ENCODE data around the gene TTC38.

TTC38 gene

DNA sequence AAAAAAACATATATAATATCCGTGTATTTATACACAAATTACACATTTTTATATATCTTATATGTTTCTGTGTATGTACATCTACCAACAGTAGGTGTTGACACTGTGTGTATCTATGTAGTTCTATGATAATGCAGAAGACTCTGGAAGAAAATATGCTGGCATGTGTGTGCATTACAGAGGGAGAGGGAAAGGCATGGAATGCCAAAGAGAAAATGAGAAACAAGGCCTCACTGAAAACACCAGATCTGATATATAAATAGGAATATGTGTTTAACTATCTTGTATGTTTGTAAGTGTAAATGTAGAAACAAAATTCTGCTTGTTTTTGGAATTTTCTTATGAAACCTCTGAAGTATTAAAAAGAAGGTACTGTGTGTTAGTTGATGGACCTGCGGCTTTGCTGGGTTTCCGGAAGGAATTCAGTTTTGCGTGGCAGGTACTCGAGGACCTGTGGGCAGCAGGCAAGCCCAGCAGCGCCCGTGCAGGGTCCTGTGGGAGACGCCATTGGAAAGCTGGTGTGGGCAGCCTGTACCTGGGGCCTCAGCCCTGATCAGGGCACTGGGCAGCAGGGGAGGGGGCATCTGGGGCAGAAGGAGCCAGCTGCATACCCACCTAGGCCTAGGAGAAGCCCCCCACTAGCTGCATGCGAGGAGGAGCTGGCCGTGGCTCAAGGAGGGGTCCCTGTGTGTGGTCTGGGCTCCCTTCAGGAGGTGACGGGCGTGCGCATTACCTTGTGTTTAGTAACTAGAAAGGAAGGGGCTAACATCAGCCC is 60.1 kb downstream of the TTC38 start:
- in situ Hi-C loops (cut with MboI; ENCODE audit: low sequenced_read_pairs) = no loop called here

DNA sequence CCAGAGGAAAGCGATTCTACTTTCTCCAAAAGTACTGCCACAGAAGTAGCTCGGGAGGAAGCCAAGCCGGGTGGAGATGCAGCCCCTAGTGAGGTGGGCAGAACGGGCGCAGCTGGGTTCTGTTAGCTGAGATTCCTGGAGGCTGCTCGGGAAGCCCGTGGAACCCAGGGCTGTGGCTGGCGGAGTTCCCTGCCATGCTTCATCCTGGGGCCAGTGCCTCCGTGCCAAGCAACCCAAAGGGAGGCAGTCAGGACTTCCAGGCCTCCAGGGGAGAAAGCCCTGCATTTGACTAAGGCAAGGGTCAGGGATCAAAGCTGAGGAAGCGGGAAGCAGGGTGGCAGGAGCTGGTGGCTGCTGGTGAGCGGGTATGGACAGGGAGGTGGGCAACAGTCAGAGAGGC is 61.0 kb downstream of the TTC38 start:
- in situ Hi-C loops (cut with MboI; ENCODE audit: low sequenced_read_pairs) = no loop called here

DNA sequence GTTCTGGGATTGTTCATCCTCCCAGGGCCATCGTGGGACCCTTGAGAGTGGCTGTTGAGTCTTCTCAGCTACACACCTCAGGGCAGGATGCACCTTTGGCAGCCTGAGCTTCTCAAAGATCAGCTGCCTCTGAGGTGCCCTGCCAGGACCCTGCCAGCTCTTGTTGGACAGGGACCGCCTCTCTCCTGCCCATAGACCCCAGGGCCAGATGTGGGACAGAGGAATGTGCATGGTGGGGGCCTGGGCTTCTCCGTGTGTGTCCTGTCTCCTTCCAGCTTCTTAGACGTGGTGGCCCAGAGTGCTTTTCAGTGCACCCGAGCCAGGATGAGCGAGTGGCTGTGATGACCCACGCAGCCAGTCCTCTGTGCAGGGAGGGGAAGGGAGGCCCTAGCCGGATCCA is 61.8 kb downstream of the TTC38 start:
- in situ Hi-C loops (cut with MboI; ENCODE audit: low sequenced_read_pairs) = no loop called here

DNA sequence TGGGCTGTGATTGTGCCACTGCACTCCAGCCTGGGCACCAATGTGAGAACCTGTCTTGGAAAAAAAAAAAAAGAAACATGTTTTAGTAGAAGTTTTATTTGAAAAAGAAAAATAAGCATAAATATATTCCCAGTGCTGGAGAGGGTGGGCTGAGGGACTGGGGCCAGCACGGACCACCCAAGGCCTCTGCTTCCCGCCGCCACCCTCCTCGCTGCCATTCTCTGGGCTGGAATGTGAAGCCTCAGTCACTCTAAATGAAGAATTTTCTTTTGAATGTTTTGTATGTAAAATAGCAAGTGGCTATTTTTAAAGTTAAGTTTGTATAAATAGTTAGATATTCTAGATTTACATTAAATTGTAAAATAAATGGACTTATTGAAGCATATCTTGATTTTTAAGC is 62.6 kb downstream of the TTC38 start:
- in situ Hi-C loops (cut with MboI; ENCODE audit: low sequenced_read_pairs) = no loop called here

DNA sequence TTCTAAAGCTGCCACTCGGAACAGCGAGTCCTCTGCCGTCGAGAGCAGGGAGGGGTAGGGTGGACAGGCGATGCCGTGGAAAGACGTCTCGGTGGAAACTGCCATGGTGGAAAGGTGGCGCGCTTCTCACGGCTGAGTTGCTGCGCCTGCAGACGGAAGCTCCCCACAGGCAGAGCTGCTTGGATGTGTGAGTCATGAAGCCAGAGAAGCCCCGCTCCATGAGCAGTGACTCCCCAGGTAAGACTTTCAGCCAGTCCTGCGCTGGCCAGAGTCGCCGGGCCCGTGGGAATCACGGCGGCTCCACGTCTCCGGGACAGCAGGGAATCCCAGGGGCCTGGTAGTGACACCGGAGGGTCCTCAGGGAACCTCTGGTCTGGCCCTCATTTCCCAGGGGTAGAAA is 63.7 kb downstream of the TTC38 start:
- in situ Hi-C loops (cut with MboI; ENCODE audit: low sequenced_read_pairs) = no loop called here

DNA sequence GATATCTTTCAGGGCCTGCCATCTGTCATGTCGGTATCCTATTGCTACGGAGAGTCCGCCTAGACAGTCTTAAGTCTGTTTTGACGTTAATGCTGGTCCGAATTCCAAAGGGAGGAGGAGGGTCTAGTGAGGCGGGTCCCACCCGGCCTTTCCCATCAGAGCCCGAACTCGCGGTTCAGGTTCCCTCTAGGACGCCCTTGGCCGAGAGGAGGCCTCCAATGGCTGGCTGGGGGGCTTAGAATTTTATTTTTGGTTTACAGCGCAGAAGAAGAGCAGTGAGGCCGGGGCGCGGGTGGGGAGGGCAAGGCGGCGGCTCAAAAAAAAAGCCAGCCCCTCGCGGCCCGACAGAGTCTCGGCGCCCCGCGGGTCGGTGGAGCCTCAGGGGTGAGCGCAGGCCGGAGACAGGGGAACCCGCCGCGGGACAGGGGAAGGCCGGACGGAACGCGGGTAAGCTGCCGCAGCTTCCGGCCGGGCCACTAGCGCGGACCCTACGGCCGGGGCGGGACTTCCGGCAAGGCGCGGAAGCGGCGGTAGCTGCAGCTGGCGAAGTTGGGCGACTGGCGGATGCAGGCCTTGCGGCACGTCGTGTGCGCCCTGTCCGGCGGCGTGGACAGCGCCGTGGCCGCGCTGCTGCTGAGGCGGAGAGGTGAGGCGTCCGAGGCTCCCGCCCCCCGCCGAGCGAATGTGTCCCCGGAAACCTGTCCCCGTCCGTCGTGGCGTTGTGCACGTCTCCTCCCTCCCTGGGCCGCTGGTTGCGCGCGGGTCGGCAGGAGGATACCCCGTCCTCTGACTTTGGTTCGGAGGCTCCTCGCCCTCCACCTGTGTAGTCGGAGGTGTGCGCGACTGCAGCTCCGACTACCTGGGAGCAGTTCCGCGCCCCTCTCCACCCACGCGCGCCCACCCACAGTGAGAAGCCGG is 67.7 kb downstream of the TTC38 start, which contains the start of gene TRMU:
Gene TRMU (plus strand): TSS at position 514 of the 918 bp plus-strand sequence. CDS start 51 bp downstream, at position 565.
- in situ Hi-C loops (cut with MboI; ENCODE audit: low sequenced_read_pairs) = no loop called here

DNA sequence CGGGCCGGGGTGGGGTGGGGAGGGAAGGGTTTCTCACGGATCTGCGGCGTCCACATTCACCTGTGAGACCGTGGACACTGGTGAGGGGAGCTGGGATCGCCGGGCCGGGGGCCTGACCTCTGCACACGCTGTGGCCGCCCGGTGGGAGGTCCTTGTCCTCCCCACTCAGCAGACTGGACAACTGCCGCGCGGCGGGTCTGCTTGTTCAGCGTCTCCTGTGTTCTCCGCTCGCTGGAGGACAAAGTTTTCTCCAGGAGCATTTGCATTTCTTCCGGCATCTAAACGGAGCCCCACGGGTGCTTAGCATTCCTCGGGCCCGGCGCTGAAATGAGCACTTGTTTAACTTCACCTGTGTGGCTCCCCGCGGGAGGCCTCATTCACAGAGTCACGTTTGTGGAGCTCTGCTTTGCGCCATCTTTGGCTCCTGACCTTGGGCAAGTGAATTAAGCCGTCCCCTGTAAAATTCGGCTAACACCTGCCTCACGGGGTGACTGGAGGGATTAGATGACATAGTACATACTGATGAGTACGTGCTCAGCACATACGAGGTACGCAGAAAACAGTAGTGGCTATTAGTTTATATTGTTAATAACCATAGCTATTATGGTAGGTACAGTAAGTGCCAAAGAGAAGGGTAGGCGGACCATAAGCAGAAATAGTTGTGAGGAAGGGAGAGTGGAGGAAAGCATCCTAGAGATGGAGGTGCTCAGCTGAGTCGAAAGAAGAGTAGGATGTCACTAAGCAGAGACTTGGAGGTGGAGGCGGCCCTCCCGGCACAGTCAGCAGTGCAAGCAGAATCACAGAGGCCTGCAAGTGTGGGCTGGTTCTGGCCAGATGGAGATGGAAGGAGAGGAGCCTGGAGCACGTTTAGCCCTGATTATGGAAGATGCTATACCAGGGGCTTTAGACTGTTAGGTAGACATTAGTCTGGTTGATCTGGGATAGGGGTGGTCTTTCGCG is 68.6 kb downstream of the TTC38 start:
- in situ Hi-C loops (cut with MboI; ENCODE audit: low sequenced_read_pairs) = no loop called here

DNA sequence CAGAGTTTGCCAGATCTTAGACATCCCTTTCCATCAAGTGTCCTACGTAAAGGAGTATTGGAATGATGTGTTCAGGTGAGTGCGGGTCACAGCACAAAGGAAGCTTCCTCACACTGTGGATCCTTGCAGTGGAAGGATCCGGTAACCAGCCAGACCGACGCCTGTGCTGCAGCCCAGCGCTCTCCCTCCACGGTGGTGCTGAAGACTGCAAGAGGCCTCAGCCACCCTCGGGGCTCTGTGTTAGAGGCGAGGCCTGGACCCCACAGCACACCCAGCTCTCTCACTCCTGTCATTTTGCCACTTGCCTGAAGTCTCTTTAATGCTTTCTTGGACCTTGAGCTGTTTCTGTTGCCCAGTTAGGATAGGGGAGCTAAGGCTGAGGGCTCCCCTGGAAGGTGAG is 70.1 kb downstream of the TTC38 start:
- in situ Hi-C loops (cut with MboI; ENCODE audit: low sequenced_read_pairs) = no loop called here

DNA sequence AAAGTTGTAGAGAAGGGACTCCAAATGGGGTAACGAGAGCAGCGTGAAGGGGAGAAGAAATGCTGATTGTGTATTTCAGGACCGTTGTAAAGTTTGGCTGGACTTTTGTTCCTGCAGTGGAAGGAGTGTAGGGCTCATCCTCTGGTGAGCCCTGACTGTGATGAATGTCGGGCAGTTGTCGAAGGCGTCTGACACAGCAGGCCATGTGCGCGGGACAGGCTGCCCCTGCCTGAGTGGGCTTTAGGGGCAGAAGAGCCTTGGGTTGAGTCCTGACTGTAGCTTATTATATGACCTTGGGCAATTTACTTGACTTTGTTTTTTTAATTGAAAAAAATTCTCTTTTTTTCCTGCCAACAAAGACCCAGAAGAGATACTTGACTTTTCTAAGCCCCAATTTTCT is 70.8 kb downstream of the TTC38 start:
- in situ Hi-C loops (cut with MboI; ENCODE audit: low sequenced_read_pairs) = no loop called here

DNA sequence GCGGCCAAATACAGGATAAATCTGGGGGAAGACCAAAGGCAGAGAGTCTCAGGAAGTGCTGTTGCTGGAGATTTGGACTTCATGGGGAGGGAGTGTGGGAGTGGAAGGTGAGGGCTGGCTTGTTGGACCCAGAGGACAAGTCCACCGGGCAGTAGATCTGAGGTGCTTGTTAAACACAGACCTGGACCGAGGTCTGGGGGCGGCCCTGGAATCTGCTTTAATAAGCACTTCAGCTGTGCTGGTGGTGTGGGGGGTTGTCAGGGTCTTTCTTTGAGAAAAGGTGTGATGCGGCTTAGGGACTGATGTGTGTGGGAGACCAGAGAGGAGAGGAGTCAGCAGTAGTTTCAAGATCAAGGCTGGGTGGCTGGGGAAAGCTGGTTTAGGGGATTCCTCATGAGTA is 72.1 kb downstream of the TTC38 start:
- in situ Hi-C loops (cut with MboI; ENCODE audit: low sequenced_read_pairs) = no loop called here

DNA sequence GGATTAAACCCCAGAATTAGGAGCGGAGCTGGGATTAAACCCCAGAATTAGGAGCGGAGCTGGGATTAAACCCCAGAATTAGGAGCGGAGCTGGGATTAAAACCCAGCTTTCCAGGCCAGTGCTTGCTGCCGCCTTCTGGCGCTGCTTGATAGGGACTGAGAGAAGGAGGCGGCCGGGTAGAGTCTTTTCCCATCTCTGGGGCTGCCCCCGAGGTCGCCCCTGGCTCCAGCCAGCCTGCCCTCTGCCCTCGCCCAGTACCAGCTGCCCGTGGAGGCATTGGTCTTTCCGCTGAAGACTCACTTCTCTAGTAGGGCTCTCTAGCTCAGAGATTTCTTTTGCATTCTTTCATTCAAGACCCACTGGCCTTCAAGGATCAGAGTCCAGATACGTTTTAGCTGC is 72.9 kb downstream of the TTC38 start:
- in situ Hi-C loops (cut with MboI; ENCODE audit: low sequenced_read_pairs) = no loop called here

Data from hTERT RPE-1 (cell line).